Heart left ventricle (tissue), 16 donors: ENCODE measurements around the gene HOTAIR. TPM values are rescaled to one million over a fixed set of nuclear protein-coding genes. Genes with fewer than 3 reads are reported as not detected.

Experiments
- ATAC-seq, 4 donors: fragments of 200-7000 bp; cut with Tn5 transposase; one replicate each; pipeline ENCODE4 v1.9.1; 2020 to 2022; ENCODE audit warnings: moderate library complexity in 4 of 4, mild to moderate bottlenecking in 3 of 4, moderate number of reproducible peaks in 1 of 4
- DNase-seq, 5 donors: peaks; one replicate each; pipeline ENCODE4 v3.0.0-alpha.2; 2020
- H3K27ac ChIP-seq, 12 donors: fragments of 200-600 bp; sonication (generic) in 4 of 12; one replicate each; pipeline versions ENCODE4 v1.5.0 to v1.8.0; 2016 to 2022; ENCODE audit warnings: mild to moderate bottlenecking in 2 of 12
- H3K27me3 ChIP-seq, 9 donors: fragments of 200-600 bp; sonication (generic) in 2 of 9; one replicate each; pipeline versions ENCODE4 v1.5.1 to v1.8.0; 2016 to 2022; ENCODE audit warnings: mild to moderate bottlenecking in 3 of 9
- H3K36me3 ChIP-seq, 9 donors: fragments of 200-600 bp; sonication (generic) in 2 of 9; one replicate each; pipeline versions ENCODE4 v1.5.0 to v1.8.0; 2018 to 2022; ENCODE audit warnings: mild to moderate bottlenecking in 2 of 9
- H3K4me1 ChIP-seq, 12 donors: fragments of 200-600 bp; sonication (generic) in 4 of 12; one replicate each; pipeline versions ENCODE4 v1.5.0 to v1.8.0; 2016 to 2022; ENCODE audit warnings: mild to moderate bottlenecking in 3 of 12
- H3K4me3 ChIP-seq, 12 donors: fragments of 200-600 bp; sonication (generic) in 4 of 12; one replicate each; pipeline versions ENCODE4 v1.5.0 to v1.8.0; 2017 to 2022; ENCODE audit warnings: mild to moderate bottlenecking in 9 of 12, moderate library complexity in 4 of 12
- H3K9me3 ChIP-seq, 12 donors: fragments of 200-600 bp; sonication (generic) in 4 of 12; one replicate each; pipeline versions ENCODE4 v1.5.0 to v1.8.0; 2016 to 2022; ENCODE audit warnings: mild to moderate bottlenecking in 1 of 12
- CTCF ChIP-seq, 12 donors: fragments of 200-600 bp; sonication (generic) in 4 of 12; IDR thresholded peaks; one replicate each; pipeline versions ENCODE4 v1.5.0 to v1.8.0; 2018 to 2022; ENCODE audit warnings: antibody characterized with exemption in 12 of 12, mild to moderate bottlenecking in 5 of 12
- POLR2A ChIP-seq, 2 donors: fragments of 450-650 bp; IDR thresholded peaks; one replicate each; pipeline ENCODE4 v1.6.1; 2017; ENCODE audit warnings: antibody characterized with exemption in 2 of 2, mild to moderate bottlenecking in 2 of 2, moderate library complexity in 2 of 2
- WGBS, 4 donors: extraction: QIAGEN DNeasy Blood & Tissue Kit in 2 of 4; methylation state at CpG; one replicate each; pipeline versions ENCODE4 v1.1.5 to v1.1.7; 2013 to 2018; 5-methylcytosine and 5-hydroxymethylcytosine counted together
- intact Hi-C, 10 donors: fragments of 100-400 bp; cut with DNase I; formaldehyde crosslinking; loops; one replicate each; pipeline versions ENCODE4 v1.11.1 to v1.14.2; 2022
- polyA plus RNA-seq, 2 donors: library from polyadenylated mRNA; stranded (reverse); fragments of 200-250 nt; gene quantifications; one replicate each; pipeline ENCODE4 v1.2.3, GENCODE V29; 2013
- total RNA-seq, 9 donors: library from RNA; depleted of rRNA in 2 of 9; stranded (reverse); fragments of >200 nt in 2 of 9; fragmentation: NEBNext Ultra II Directional in 3 of 9; extraction: Animal tissue kit (Norgen Biotek cat#: 25700) in 3 of 9; gene quantifications; one replicate each; pipeline versions ENCODE4 v1.1.0 to v1.2.4, GENCODE V29; 2016 to 2023
- donor health status: ischemic (EF 13 %, LVEDD 7.1; RV severe dilation, severe dysfunction).
- donor health status: healthy with polysubstance abuse.
- donor health status: DM: no; HTN: yes; CAD: no.
- donor health status: DM: no; HTN: no; CAD: no.
- donor health status: ischemic (EF 25% LVEDD 6.9; RV normal size, moderate dysfunction).
- donor health status: ischemic (EF 25% LVEDD 5.7; RV mildly dilated, moderate dysfunction).
- donor health status: healthy.
- donor health status: DM: yes; HTN: yes; CAD: no.
- donor health status: ischemic (EF 35%, LVEDD 5.7; RV mildly dilated, moderate dysfunction).
- donor health status: nonischemic (EF 11% LVEDD 7.7; RV severe dilation, severe dysfunction).
- donor health status: DM: yes; HTN: yes; CAD: no.
- donor health status: PGD.
- donor health status: ischemic (EF 29% LVEDD 5.4; RV normal size, mild dysfunction).
- donor health status: nonischemic (EF 23%, LVEDD 6.1; RV moderate dilation, normal function).

HOTAIR gene
- total and polyA plus RNA-seq, 11 donors = not detected

- no peak for DNase-seq
- no peak overlapping the region for H3K4me3 ChIP-seq
- no peaks in the 10 kb centered on the region for H3K36me3 ChIP-seq
- no peak for ATAC-seq
- peaks cover 78 to 100% (median 99%) of the 10 kb centered on the region in 9 donors for H3K27me3 ChIP-seq
- H3K4me1 ChIP-seq = peaks cover 0 to 28% (median 11%) of the 10 kb centered on the region in 12 donors
- intact Hi-C loops = no loop called here
- no peaks in the 10 kb centered on the region for H3K9me3 ChIP-seq
- no peak for TF ChIP-seq POLR2A (IDR thresholded peaks at IDR 0.05)
- TF ChIP-seq CTCF (IDR thresholded peaks at IDR 0.05) = no peak
- H3K27ac ChIP-seq = no peak overlapping the region
- WGBS, 4 donors = 30 to 43% (median 41%) methylated on average over 2 of the region's 2 CpGs
Measured at GRCh38 chr12:53971686-53972085, 3.1 kb downstream of the HOTAIR start.

GRCh38 chr12:53971129-53971528, 3.6 kb downstream of the HOTAIR start:
- TF ChIP-seq CTCF (IDR thresholded peaks at IDR 0.05) = no peak
- no peak for TF ChIP-seq POLR2A (IDR thresholded peaks at IDR 0.05)
- 52 to 62% (median 56%) methylated on average over 3 of the region's 3 CpGs for WGBS, 4 donors

GRCh38 chr12:53970451-53970850, 4.3 kb downstream of the HOTAIR start:
- intact Hi-C loops = no loop called here
- no peak overlapping the region for H3K4me3 ChIP-seq
- H3K36me3 ChIP-seq = no peaks in the 10 kb centered on the region
- 14 to 21% (median 17%) methylated on average over 4 of the region's 4 CpGs for WGBS, 4 donors
- ATAC-seq (no peak), DNase-seq (no peak)
- TF ChIP-seq CTCF (IDR thresholded peaks at IDR 0.05) = no peak
- no peak for TF ChIP-seq POLR2A (IDR thresholded peaks at IDR 0.05)
- peaks cover 0 to 35% (median 14%) of the 10 kb centered on the region in 12 donors for H3K4me1 ChIP-seq
- no peak overlapping the region for H3K27ac ChIP-seq
- H3K9me3 ChIP-seq = no peaks in the 10 kb centered on the region
- peaks cover 78 to 100% (median 99%) of the 10 kb centered on the region in 9 donors for H3K27me3 ChIP-seq

More at GRCh38 chr12:53971129-53971528, 3.6 kb downstream of the HOTAIR start:
- DNase-seq = no peak
- ATAC-seq = no peak
- intact Hi-C loops = no loop called here
- Histone ChIP-seq H3K4me1 (peaks cover 0 to 32% (median 12%) of the 10 kb centered on the region in 12 donors), H3K36me3 (no peaks in the 10 kb centered on the region), H3K27me3 (peaks cover 79 to 100% (median 99%) of the 10 kb centered on the region in 9 donors), H3K9me3 (no peaks in the 10 kb centered on the region), H3K4me3 (no peak overlapping the region), H3K27ac (no peak overlapping the region)

GRCh38 chr12:53969588-53970259, 5.0 kb downstream of the HOTAIR start:
- Histone ChIP-seq H3K9me3 (no peaks in the 10 kb centered on the region), H3K4me1 (peaks cover 0 to 29% (median 11%) of the 10 kb centered on the region in 12 donors), H3K27me3 (peaks cover 78 to 100% (median 99%) of the 10 kb centered on the region in 9 donors), H3K36me3 (no peaks in the 10 kb centered on the region), H3K4me3 (no peak overlapping the region), H3K27ac (no peak overlapping the region)
- DNase-seq (no peak), ATAC-seq (no peak)
- TF ChIP-seq POLR2A (IDR thresholded peaks at IDR 0.05) = no peak
- no peak for TF ChIP-seq CTCF (IDR thresholded peaks at IDR 0.05)
- intact Hi-C loops = no loop called here
- 11 to 20% (median 14%) methylated on average over 12 of the region's 12 CpGs for WGBS, 4 donors
